Sigmoid colon (tissue), 7 donors: ENCODE data around the gene IGSF9B. TPM values are rescaled to one million over a fixed set of nuclear protein-coding genes. Genes with fewer than 3 reads are reported as not detected.

ENCODE experiments used
- DNase-seq: peaks from one replicate; pipeline ENCODE4 v3.0.0-alpha.2; 2019
- H3K27ac ChIP-seq, 4 donors: fragments of 200-600 bp; sonication (generic); one replicate each; pipeline ENCODE4 v1.5.1; 2016 to 2019; ENCODE audit warnings: mild to moderate bottlenecking in 1 of 4
- H3K27me3 ChIP-seq, 3 donors: fragments of 200-600 bp; sonication (generic); one replicate each; pipeline ENCODE4 v1.5.1; 2019; ENCODE audit warnings: mild to moderate bottlenecking in 1 of 3
- H3K36me3 ChIP-seq, 4 donors: fragments of 200-600 bp; sonication (generic); one replicate each; pipeline ENCODE4 v1.5.1; 2016 to 2019
- H3K4me1 ChIP-seq, 4 donors: fragments of 200-600 bp; sonication (generic); one replicate each; pipeline ENCODE4 v1.5.1; 2017 to 2019
- H3K4me3 ChIP-seq, 4 donors: fragments of 200-600 bp; sonication (generic); one replicate each; pipeline ENCODE4 v1.5.1; 2017 to 2019; ENCODE audit warnings: mild to moderate bottlenecking in 2 of 4, moderate library complexity in 1 of 4
- H3K9me3 ChIP-seq, 4 donors: fragments of 200-600 bp in 3 of 4; sonication (generic) in 3 of 4; one replicate each; pipeline versions ENCODE4 v1.5.1 to v1.6.1; 2013 to 2019
- CTCF ChIP-seq, 4 experiments: fragments of 450-650 bp in 3 of 4; fragments of 200-600 bp in 1 of 4; IDR thresholded peaks; one replicate each; pipeline ENCODE4 v1.5.1; 2016 to 2019; ENCODE audit warnings: antibody characterized with exemption in 4 of 4, mild to moderate bottlenecking in 3 of 4, moderate library complexity in 2 of 4
- EP300 ChIP-seq, 4 donors: sonication (generic); formaldehyde crosslinking; IDR thresholded peaks; one replicate each; pipeline ENCODE4 v1.6.1; 2017; ENCODE audit warnings: antibody characterized with exemption in 4 of 4
- POLR2A ChIP-seq, 2 donors: fragments of 450-650 bp; IDR thresholded peaks; one replicate each; pipeline ENCODE4 v1.6.1; 2016; ENCODE audit warnings: antibody characterized with exemption in 2 of 2, mild to moderate bottlenecking in 2 of 2, moderate library complexity in 2 of 2
- POLR2AphosphoS5 ChIP-seq, 4 donors: sonication (generic); formaldehyde crosslinking; IDR thresholded peaks; one replicate each; pipeline ENCODE4 v1.6.1; 2017; ENCODE audit warnings: antibody characterized with exemption in 4 of 4
- WGBS, 2 donors: extraction: QIAGEN DNeasy Blood & Tissue Kit; methylation state at CpG; one replicate each; pipeline ENCODE4 v1.1.7; 2013; 5-methylcytosine and 5-hydroxymethylcytosine counted together
- intact Hi-C: fragments of 100-400 bp; cut with DNase I; formaldehyde crosslinking; loops from one replicate; pipeline ENCODE4 v1.15.1; 2023
- polyA plus RNA-seq, 3 donors: library from polyadenylated mRNA; stranded (reverse); fragments of 200-250 nt; gene quantifications; one replicate each; pipeline ENCODE4 v1.2.3, GENCODE V29; 2013
- total RNA-seq, 4 donors: library from RNA; depleted of rRNA; stranded (reverse); fragments of >200 nt; gene quantifications; one replicate each; pipeline ENCODE4 v1.1.0, GENCODE V29; 2016
- donor health status: healthy with polysubstance abuse.
- donor health status: Bipolar disorder and iron deficiency.
- donor health status: healthy.

Gene IGSF9B
- total and polyA plus RNA-seq, 7 donors = under 0.01 to 53.7 (median 14.8) TPM; not detected in 1

- intact Hi-C loops = no loop called here
- 93 to 94% methylated on average over 13 of the region's 13 CpGs for WGBS, 2 donors
- Histone ChIP-seq H3K4me3 (no peak overlapping the region), H3K9me3 (no peaks in the 10 kb centered on the region), H3K4me1 (no peaks in the 10 kb centered on the region), H3K27ac (no peak overlapping the region), H3K36me3 (peaks cover 27 to 71% (median 29%) of the 10 kb centered on the region in 4 donors), H3K27me3 (no peaks in the 10 kb centered on the region)
- DNase-seq = peak; percentile 18
- TF ChIP-seq POLR2AphosphoS5 (IDR thresholded peaks at IDR 0.05) (no peak), EP300 (IDR thresholded peaks at IDR 0.05) (no peak), CTCF (IDR thresholded peaks at IDR 0.05) (no peak), POLR2A (IDR thresholded peaks at IDR 0.05) (no peak)
Observed at GRCh38 chr11:133903056-133903455, 53.7 kb downstream of the IGSF9B start.

GRCh38 chr11:133902506-133902905, 54.3 kb downstream of the IGSF9B start:
- Histone ChIP-seq H3K9me3 (no peaks in the 10 kb centered on the region), H3K4me3 (no peak overlapping the region), H3K27ac (no peak overlapping the region), H3K27me3 (no peaks in the 10 kb centered on the region), H3K4me1 (no peaks in the 10 kb centered on the region), H3K36me3 (peaks cover 21 to 66% (median 24%) of the 10 kb centered on the region in 4 donors)
- intact Hi-C loops = no loop called here
- DNase-seq = peak; percentile 46
- WGBS, 2 donors = 93 to 95% methylated on average over 4 of the region's 4 CpGs
- no peak for TF ChIP-seq EP300 (IDR thresholded peaks at IDR 0.05)
- no peak for TF ChIP-seq POLR2A (IDR thresholded peaks at IDR 0.05)
- no peak for TF ChIP-seq CTCF (IDR thresholded peaks at IDR 0.05)
- no peak for TF ChIP-seq POLR2AphosphoS5 (IDR thresholded peaks at IDR 0.05)

- peak; percentile 8 for DNase-seq
- intact Hi-C loops = no loop called here
- TF ChIP-seq POLR2A (IDR thresholded peaks at IDR 0.05) (no peak), CTCF (IDR thresholded peaks at IDR 0.05) (no peak), POLR2AphosphoS5 (IDR thresholded peaks at IDR 0.05) (no peak), EP300 (IDR thresholded peaks at IDR 0.05) (no peak)
- Histone ChIP-seq H3K9me3 (no peaks in the 10 kb centered on the region), H3K4me3 (no peak overlapping the region), H3K36me3 (peaks cover 16 to 66% (median 21%) of the 10 kb centered on the region in 4 donors), H3K4me1 (no peaks in the 10 kb centered on the region), H3K27ac (no peak overlapping the region), H3K27me3 (no peaks in the 10 kb centered on the region)
- 95 to 96% methylated on average over 3 of the region's 3 CpGs for WGBS, 2 donors
Observed at GRCh38 chr11:133901999-133902398, 54.8 kb downstream of the IGSF9B start.

GRCh38 chr11:133901316-133901715, 55.5 kb downstream of the IGSF9B start:
- WGBS, 2 donors = 88 to 91% methylated on average over 7 of the region's 7 CpGs
- no peak overlapping the region for H3K4me3 ChIP-seq
- peaks cover 10 to 60% (median 15%) of the 10 kb centered on the region in 4 donors for H3K36me3 ChIP-seq
- no peak for TF ChIP-seq POLR2AphosphoS5 (IDR thresholded peaks at IDR 0.05)
- TF ChIP-seq CTCF (IDR thresholded peaks at IDR 0.05) = no peak
- TF ChIP-seq POLR2A (IDR thresholded peaks at IDR 0.05) = no peak
- TF ChIP-seq EP300 (IDR thresholded peaks at IDR 0.05) = no peak
- intact Hi-C loops = no loop called here
- H3K9me3 ChIP-seq = no peaks in the 10 kb centered on the region
- H3K4me1 ChIP-seq = no peaks in the 10 kb centered on the region
- no peak overlapping the region for H3K27ac ChIP-seq
- peak; percentile 3 for DNase-seq
- no peaks in the 10 kb centered on the region for H3K27me3 ChIP-seq
